HG03342 (cell line): ENCODE data around the gene CHD9.
"Not testable (repeated sequence)": the region's sequence is repeated elsewhere in the genome, so short reads cannot be mapped to it uniquely, and the experiment has no call there.

Experiments used
- ATAC-seq: cut with Tn5 transposase; IDR thresholded peaks from one replicate; pipeline ENCODE4 v1.9.1; 2021; ENCODE audit warnings: mild to moderate bottlenecking, moderate library complexity; ENCODE audit not compliant: unreplicated experiment

CHD9 gene

GRCh38 chr16:53069772-53070171, 15.0 kb downstream of the CHD9 start:
- no peak for ATAC-seq

- no peak for ATAC-seq
These were observed 17.0 kb downstream of the CHD9 start for GRCh38 chr16:53071748-53072301.

- no peak for ATAC-seq
These were observed 18.2 kb downstream of the CHD9 start for GRCh38 chr16:53073022-53073421.

- ATAC-seq: not testable (repeated sequence)
These were observed 19.5 kb downstream of the CHD9 start for GRCh38 chr16:53074296-53074695.

GRCh38 chr16:53075461-53075860, 20.7 kb downstream of the CHD9 start:
- not testable (repeated sequence) for ATAC-seq

- no peak for ATAC-seq
These were observed 23.5 kb downstream of the CHD9 start for GRCh38 chr16:53078247-53078646.

GRCh38 chr16:53078765-53079485, 24.1 kb downstream of the CHD9 start:
- ATAC-seq: no peak

- no peak for ATAC-seq
These were observed 25.7 kb downstream of the CHD9 start for GRCh38 chr16:53080345-53081031.

- no peak for ATAC-seq
These were observed 26.2 kb downstream of the CHD9 start for GRCh38 chr16:53081032-53081424.

GRCh38 chr16:53081686-53082407, 27.1 kb downstream of the CHD9 start:
- no peak for ATAC-seq

- ATAC-seq: no peak
These were observed 27.7 kb downstream of the CHD9 start for GRCh38 chr16:53082509-53082908.

- ATAC-seq: no peak
These were observed 28.3 kb downstream of the CHD9 start for GRCh38 chr16:53083119-53083518.

GRCh38 chr16:53084141-53084541, 29.4 kb downstream of the CHD9 start:
- no peak for ATAC-seq

GRCh38 chr16:53084746-53085334, 30.0 kb downstream of the CHD9 start:
- ATAC-seq: no peak

- ATAC-seq: no peak
These were observed 30.6 kb downstream of the CHD9 start for GRCh38 chr16:53085369-53085843.

GRCh38 chr16:53085931-53086421, 31.2 kb downstream of the CHD9 start:
- no peak for ATAC-seq

GRCh38 chr16:53087101-53087500, 32.3 kb downstream of the CHD9 start:
- no peak for ATAC-seq

- no peak for ATAC-seq
These were observed 34.9 kb downstream of the CHD9 start for GRCh38 chr16:53089434-53090285.

GRCh38 chr16:53090286-53090590, 35.4 kb downstream of the CHD9 start:
- ATAC-seq: no peak
